Central memory CD8-positive, alpha-beta T cell (primary cell): Measurements from ENCODE around the gene INO80E.
A peak's percentile ranks its signal among the peaks of the same experiment; 100 is the strongest.

Experiments used
- ATAC-seq: fragments of 150-1000 bp; cut with Tn5 transposase; replicated peaks from 2 replicates; pipeline ENCODE4 v1.10.0; 2022; ENCODE audit warnings: mild to moderate bottlenecking, moderate FRiP score, moderate number of reproducible peaks; ENCODE audit not compliant: poor library complexity, severe bottlenecking; ENCODE audit errors: extremely low read depth
- DNase-seq, 2 donors: peaks; one replicate each; pipeline ENCODE4 v3.0.0; 2021; ENCODE audit warnings: low spot score in 2 of 2
- H3K27ac Mint-ChIP-seq: one replicate; pipeline ENCODE4 v1.8.0; 2022; ENCODE audit warnings: low read depth, mild to moderate bottlenecking, moderate library complexity, mixed read lengths
- H3K27me3 Mint-ChIP-seq: one replicate; pipeline ENCODE4 v1.8.0; 2022; ENCODE audit warnings: mixed read lengths
- H3K36me3 Mint-ChIP-seq: one replicate; pipeline ENCODE4 v1.8.0; 2022; ENCODE audit warnings: mild to moderate bottlenecking, moderate library complexity, mixed read lengths; ENCODE audit not compliant: insufficient read depth
- H3K4me1 Mint-ChIP-seq: one replicate; pipeline ENCODE4 v1.8.0; 2022; ENCODE audit warnings: mixed read lengths
- H3K4me3 Mint-ChIP-seq: one replicate; pipeline ENCODE4 v1.8.0; 2022; ENCODE audit warnings: mild to moderate bottlenecking, moderate library complexity, mixed read lengths
- H3K9me3 Mint-ChIP-seq: one replicate; pipeline ENCODE4 v1.8.0; 2022; ENCODE audit warnings: mixed read lengths

Gene INO80E

GRCh38 chr16:29982560-29983419 is 13.3 kb upstream of the INO80E start:
- Mint-ChIP-seq H3K9me3 (no peaks in the 10 kb centered on the region), H3K36me3 (peaks cover 24% of the 10 kb centered on the region), H3K4me1 (peaks cover 5% of the 10 kb centered on the region), H3K27me3 (no peaks in the 10 kb centered on the region), H3K4me3 (no peak overlapping the region), H3K27ac (no peak overlapping the region)
- DNase-seq (no peak), ATAC-seq (no peak)

GRCh38 chr16:29983420-29984136 is 12.5 kb upstream of the INO80E start:
- Mint-ChIP-seq H3K27me3 (no peaks in the 10 kb centered on the region), H3K36me3 (peaks cover 30% of the 10 kb centered on the region), H3K9me3 (no peaks in the 10 kb centered on the region), H3K4me1 (peaks cover 5% of the 10 kb centered on the region), H3K4me3 (no peak overlapping the region), H3K27ac (no peak overlapping the region)
- ATAC-seq (no peak), DNase-seq (no peak)

DNA sequence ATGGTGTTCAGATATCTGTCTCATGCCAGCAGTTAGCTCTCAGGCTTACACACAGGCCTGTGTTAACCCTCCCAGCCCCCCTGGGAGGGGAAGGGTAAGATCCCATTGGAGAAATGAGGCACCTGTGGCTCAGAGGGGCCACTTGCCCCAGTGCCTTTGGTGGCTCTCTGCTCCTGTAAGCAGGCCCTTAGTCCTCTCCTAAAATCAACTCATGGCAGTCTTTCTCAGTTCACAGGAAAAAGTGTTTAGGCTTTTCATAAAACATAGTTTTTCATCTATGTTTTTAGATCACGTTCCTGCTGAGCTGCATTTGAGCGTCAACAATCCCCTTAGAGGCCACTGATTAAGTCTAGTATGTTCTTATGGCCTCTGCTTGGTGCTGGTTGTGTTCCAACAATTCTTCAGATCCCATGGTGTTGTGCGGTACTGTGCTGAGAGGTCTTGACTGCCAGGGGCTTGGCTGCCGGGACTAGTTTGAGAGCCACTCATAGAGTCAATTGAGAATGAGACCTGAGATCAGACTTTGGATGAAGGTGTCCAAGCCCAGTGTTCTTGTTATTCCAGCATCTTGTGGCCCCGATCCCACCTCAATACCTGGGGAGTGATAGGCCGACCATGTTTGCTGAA is 11.8 kb upstream of the INO80E start:
- no peaks in the 10 kb centered on the region for H3K27me3 Mint-ChIP-seq
- H3K36me3 Mint-ChIP-seq, result peaks cover 28% of the 10 kb centered on the region
- peaks cover 5% of the 10 kb centered on the region for H3K4me1 Mint-ChIP-seq
- DNase-seq (no peak), ATAC-seq (no peak)
- H3K9me3 Mint-ChIP-seq, result no peaks in the 10 kb centered on the region
- no peak overlapping the region for H3K27ac Mint-ChIP-seq
- H3K4me3 Mint-ChIP-seq, result no peak overlapping the region

DNA sequence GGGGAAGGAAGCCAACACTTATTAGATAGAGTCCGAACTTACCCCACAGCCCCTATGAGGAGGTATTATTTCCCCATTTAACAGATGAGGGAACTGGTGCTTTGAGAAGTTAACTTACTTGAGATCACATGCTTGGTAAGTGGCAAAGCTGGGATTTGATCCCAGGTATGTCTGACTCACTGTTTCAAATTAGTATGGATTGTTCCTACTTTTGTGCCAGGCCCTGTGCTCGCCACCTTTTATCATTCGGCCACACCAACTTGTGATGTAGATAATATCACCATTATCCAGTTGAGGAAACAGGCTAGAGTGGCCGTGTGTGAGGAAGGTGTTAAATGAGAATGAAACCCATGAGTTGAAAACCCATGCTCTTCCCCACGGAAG is 11.3 kb upstream of the INO80E start:
- peaks cover 5% of the 10 kb centered on the region for H3K4me1 Mint-ChIP-seq
- H3K27me3 Mint-ChIP-seq, result no peaks in the 10 kb centered on the region
- no peak overlapping the region for H3K27ac Mint-ChIP-seq
- DNase-seq (no peak), ATAC-seq (no peak)
- H3K36me3 Mint-ChIP-seq, result peaks cover 27% of the 10 kb centered on the region
- no peak overlapping the region for H3K4me3 Mint-ChIP-seq
- no peaks in the 10 kb centered on the region for H3K9me3 Mint-ChIP-seq

- no peaks in the 10 kb centered on the region for H3K9me3 Mint-ChIP-seq
These were observed 10.7 kb upstream of the INO80E start for GRCh38 chr16:29985271-29985811.

GRCh38 chr16:29986231-29986630 is 9.8 kb upstream of the INO80E start:
- Mint-ChIP-seq H3K36me3 (peaks cover 23% of the 10 kb centered on the region), H3K27me3 (no peaks in the 10 kb centered on the region), H3K4me1 (peaks cover 5% of the 10 kb centered on the region), H3K27ac (no peak overlapping the region), H3K9me3 (no peaks in the 10 kb centered on the region), H3K4me3 (no peak overlapping the region)
- DNase-seq (no peak), ATAC-seq (no peak)

More at GRCh38 chr16:29985271-29985811, 10.7 kb upstream of the INO80E start:
- no peaks in the 10 kb centered on the region for H3K27me3 Mint-ChIP-seq
- no peak overlapping the region for H3K4me3 Mint-ChIP-seq
- H3K27ac Mint-ChIP-seq, result no peak overlapping the region
- ATAC-seq, result no peak
- peaks cover 5% of the 10 kb centered on the region for H3K4me1 Mint-ChIP-seq
- peaks cover 25% of the 10 kb centered on the region for H3K36me3 Mint-ChIP-seq
- DNase-seq, result no peak

DNA sequence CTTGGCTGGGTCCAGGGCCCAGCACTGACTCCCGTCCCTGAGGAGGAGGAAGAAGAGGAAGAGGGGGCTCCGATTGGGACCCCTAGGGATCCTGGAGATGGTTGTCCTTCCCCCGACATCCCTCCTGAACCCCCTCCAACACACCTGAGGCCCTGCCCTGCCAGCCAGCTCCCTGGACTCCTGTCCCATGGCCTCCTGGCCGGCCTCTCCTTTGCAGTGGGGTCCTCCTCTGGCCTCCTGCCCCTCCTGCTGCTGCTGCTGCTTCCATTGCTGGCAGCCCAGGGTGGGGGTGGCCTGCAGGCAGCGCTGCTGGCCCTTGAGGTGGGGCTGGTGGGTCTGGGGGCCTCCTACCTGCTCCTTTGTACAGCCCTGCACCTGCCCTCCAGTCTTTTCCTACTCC is 9.1 kb upstream of the INO80E start:
- no peaks in the 10 kb centered on the region for H3K9me3 Mint-ChIP-seq
- H3K4me1 Mint-ChIP-seq, result peaks cover 5% of the 10 kb centered on the region
- peaks cover 24% of the 10 kb centered on the region for H3K36me3 Mint-ChIP-seq
- no peaks in the 10 kb centered on the region for H3K27me3 Mint-ChIP-seq
- H3K4me3 Mint-ChIP-seq, result no peak overlapping the region
- no peak for ATAC-seq
- H3K27ac Mint-ChIP-seq, result no peak overlapping the region
- DNase-seq, result no peak

- Mint-ChIP-seq H3K27me3 (no peaks in the 10 kb centered on the region), H3K27ac (peak overlapping the region; percentile 12), H3K4me3 (no peak overlapping the region), H3K4me1 (peaks cover 5% of the 10 kb centered on the region), H3K9me3 (no peaks in the 10 kb centered on the region), H3K36me3 (peaks cover 26% of the 10 kb centered on the region)
- ATAC-seq (no peak), DNase-seq (no peak)
These were observed 8.5 kb upstream of the INO80E start for GRCh38 chr16:29987371-29988085.

GRCh38 chr16:29988346-29989075 is 7.5 kb upstream of the INO80E start:
- H3K9me3 Mint-ChIP-seq, result no peaks in the 10 kb centered on the region
- no peak for DNase-seq
- peak overlapping the region; percentile 12 for H3K27ac Mint-ChIP-seq
- H3K4me3 Mint-ChIP-seq, result no peak overlapping the region
- peaks cover 22% of the 10 kb centered on the region for H3K36me3 Mint-ChIP-seq
- no peak for ATAC-seq
- H3K4me1 Mint-ChIP-seq, result peaks cover 3% of the 10 kb centered on the region
- H3K27me3 Mint-ChIP-seq, result no peaks in the 10 kb centered on the region

DNA sequence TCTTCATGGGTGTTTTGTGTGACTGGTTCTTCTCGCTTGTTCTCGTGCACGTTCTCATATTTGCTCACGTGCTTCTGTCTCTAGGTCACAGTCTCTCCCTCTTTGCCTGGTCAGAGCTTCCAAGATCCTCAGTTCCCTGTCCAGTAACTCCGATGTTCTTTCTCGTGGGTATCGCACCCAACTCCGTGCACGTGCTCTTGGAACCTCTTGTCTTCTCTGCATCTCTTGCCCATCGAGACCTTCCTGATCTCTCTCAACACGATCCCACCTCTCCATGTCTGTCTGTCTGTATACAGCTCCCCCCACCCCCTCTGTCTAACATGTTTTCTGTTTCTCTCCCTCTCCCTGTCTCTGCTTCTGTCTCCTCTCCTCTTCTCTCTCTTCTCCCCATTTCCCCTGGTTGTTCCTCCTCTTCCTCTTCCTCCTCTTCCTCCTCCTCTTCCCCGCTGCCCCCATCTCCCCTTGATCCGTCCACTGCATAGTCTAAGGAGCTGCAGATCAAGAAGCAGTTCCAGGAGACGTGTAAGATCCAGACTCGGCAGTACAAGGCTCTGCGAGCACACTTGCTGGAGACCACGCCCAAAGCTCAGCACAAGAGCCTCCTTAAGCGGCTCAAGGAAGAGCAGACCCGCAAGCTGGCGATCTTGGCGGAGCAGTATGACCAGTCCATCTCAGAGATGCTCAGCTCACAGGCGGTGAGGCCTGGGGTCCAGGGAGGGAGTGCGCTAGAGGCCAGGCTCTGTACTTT is 6.8 kb upstream of the INO80E start:
- Mint-ChIP-seq H3K9me3 (no peaks in the 10 kb centered on the region), H3K27me3 (no peaks in the 10 kb centered on the region), H3K4me3 (no peak overlapping the region), H3K27ac (peak overlapping the region; percentile 12), H3K4me1 (peaks cover 5% of the 10 kb centered on the region), H3K36me3 (peaks cover 22% of the 10 kb centered on the region)
- no peak for ATAC-seq
- no peak for DNase-seq

DNA sequence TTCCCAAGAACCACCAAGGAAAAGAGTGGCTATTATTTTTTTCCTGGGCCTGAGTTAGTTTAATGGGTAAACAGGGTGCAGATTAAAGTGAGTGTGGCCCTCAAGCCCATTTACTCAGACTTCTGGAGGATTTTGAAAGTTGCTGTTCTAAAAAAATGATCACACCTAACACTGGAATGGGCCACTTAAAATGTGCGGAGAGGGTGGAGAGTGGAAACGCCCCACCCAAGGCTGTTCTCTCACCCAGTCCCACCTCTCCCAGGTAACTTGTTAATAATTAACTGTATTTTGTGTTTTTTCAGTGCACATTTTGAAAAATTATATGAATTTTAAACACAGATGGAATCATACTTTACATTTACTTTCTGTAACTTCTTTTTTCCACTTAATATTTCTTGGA is 6.0 kb upstream of the INO80E start:
- Mint-ChIP-seq H3K27me3 (no peaks in the 10 kb centered on the region), H3K4me1 (peaks cover 13% of the 10 kb centered on the region), H3K36me3 (peaks cover 20% of the 10 kb centered on the region), H3K4me3 (no peak overlapping the region), H3K27ac (no peak overlapping the region), H3K9me3 (no peaks in the 10 kb centered on the region)
- DNase-seq, result no peak
- no peak for ATAC-seq
